Aorta (tissue), 5 donors: ENCODE results near the gene NR2C2. TPM values are rescaled to one million over a fixed set of nuclear protein-coding genes. Genes with fewer than 3 reads are reported as not detected.

Experiments
- ATAC-seq: fragments of 200-7000 bp; cut with Tn5 transposase; one replicate; pipeline ENCODE4 v1.9.1; 2022; ENCODE audit warnings: moderate library complexity; ENCODE audit not compliant: low FRiP score
- DNase-seq, 2 donors: peaks; one replicate each; pipeline ENCODE4 v3.0.0-alpha.2; 2020
- H3K27ac ChIP-seq, 2 donors: one replicate each; pipeline ENCODE4 v1.5.1; 2013; ENCODE audit warnings: low read length in 2 of 2, mild to moderate bottlenecking in 2 of 2, moderate library complexity in 2 of 2, control low read depth in 1 of 2, inconsistent platforms in 1 of 2, low read depth in 1 of 2
- H3K27me3 ChIP-seq, 2 donors: one replicate each; pipeline ENCODE4 v1.6.1; 2013; ENCODE audit warnings: control low read depth in 1 of 2, low read length in 1 of 2, mild to moderate bottlenecking in 1 of 2, moderate library complexity in 1 of 2; ENCODE audit not compliant: insufficient read depth in 2 of 2, control insufficient read depth in 1 of 2
- H3K36me3 ChIP-seq, 2 donors: one replicate each; pipeline ENCODE4 v1.6.1; 2013; ENCODE audit warnings: control low read depth in 1 of 2, low read length in 1 of 2, mild to moderate bottlenecking in 1 of 2; ENCODE audit not compliant: insufficient read depth in 2 of 2, control insufficient read depth in 1 of 2
- H3K4me1 ChIP-seq, 2 donors: one replicate each; pipeline ENCODE4 v1.6.1; 2013; ENCODE audit warnings: low read length in 2 of 2, control low read depth in 1 of 2, mild to moderate bottlenecking in 1 of 2, moderate library complexity in 1 of 2; ENCODE audit not compliant: insufficient read depth in 2 of 2, control insufficient read depth in 1 of 2
- H3K4me3 ChIP-seq, 2 donors: one replicate each; pipeline ENCODE4 v1.5.1; 2013; ENCODE audit warnings: low read length in 2 of 2, control low read depth in 1 of 2, mild to moderate bottlenecking in 1 of 2
- H3K9me3 ChIP-seq: one replicate; pipeline ENCODE4 v1.6.1; 2013; ENCODE audit warnings: mild to moderate bottlenecking, low read length; ENCODE audit not compliant: control insufficient read depth
- WGBS, 2 donors: extraction: QIAGEN DNeasy Blood & Tissue Kit; methylation state at CpG; one replicate each; pipeline ENCODE4 v1.1.7; 2013; 5-methylcytosine and 5-hydroxymethylcytosine counted together
- intact Hi-C, 2 donors: fragments of 100-400 bp; cut with DNase I; formaldehyde crosslinking; loops; one replicate each; pipeline versions ENCODE4 v1.14.2 to v1.15.0; 2022
- polyA plus RNA-seq, 2 donors: library from polyadenylated mRNA; stranded (reverse); fragments of 200-250 nt; gene quantifications; one replicate each; pipeline ENCODE4 v1.2.3, GENCODE V29; 2013
- total RNA-seq, 2 donors: library from RNA; stranded (reverse); fragmentation: NEBNext Ultra II Directional; extraction: Animal tissue kit (Norgen Biotek cat#: 25700); gene quantifications; one replicate each; pipeline ENCODE4 v1.2.1, GENCODE V29; 2021
- donor health status: healthy with polysubstance abuse.
- donor health status: Bipolar disorder and iron deficiency.
- donor health status: DM: no; HTN: no; CAD: no.
- donor health status: DM: no; HTN: no; CAD: no.
- donor health status: DM: yes; HTN: yes; CAD: no.

NR2C2 gene
- total and polyA plus RNA-seq, 4 donors: 4.3 to 55.7 (median 32.4) TPM

GRCh38 chr3:15094187-15094875 is 146.9 kb downstream of the NR2C2 start:
- H3K36me3 ChIP-seq: peaks cover 0 to 4% of the 10 kb centered on the region in 2 donors
- DNase-seq (no peak), ATAC-seq (no peak)
- H3K4me3 ChIP-seq: no peak overlapping the region
- peak overlapping the region; percentile 69 to 71 for H3K27ac ChIP-seq
- 3 to 5% methylated on average over 5 of the region's 5 CpGs for WGBS, 2 donors
- no peaks in the 10 kb centered on the region for H3K9me3 ChIP-seq
- intact Hi-C loops: loop anchor here in 1 of 2 donors (10.0 kb wide), 1 partner anchor 450 kb away; no protein-coding TSS in a partner anchor
- peaks cover 0 to 1% of the 10 kb centered on the region in 2 donors for H3K4me1 ChIP-seq
- no peaks in the 10 kb centered on the region for H3K27me3 ChIP-seq

GRCh38 chr3:15096046-15096445 is 148.7 kb downstream of the NR2C2 start:
- Histone ChIP-seq H3K4me3 (no peak overlapping the region), H3K27me3 (no peaks in the 10 kb centered on the region), H3K4me1 (peaks cover 0 to 4% of the 10 kb centered on the region in 2 donors), H3K9me3 (no peaks in the 10 kb centered on the region), H3K36me3 (peaks cover 0 to 4% of the 10 kb centered on the region in 2 donors), H3K27ac (peak overlapping the region in 1 of 2 donors; percentile 19)
- intact Hi-C loops: loop anchor here (5.0 to 10.0 kb wide), 2 partner anchors 111 to 451 kb away; partner anchors contain the start of gene CAPN7 (in 1 of the 2)
- ATAC-seq (no peak), DNase-seq (no peak)
- 75 to 82% methylated on average over 3 of the region's 3 CpGs for WGBS, 2 donors

GRCh38 chr3:15097891-15098290 is 150.5 kb downstream of the NR2C2 start:
- Histone ChIP-seq H3K27ac (no peak overlapping the region), H3K9me3 (no peaks in the 10 kb centered on the region), H3K27me3 (no peaks in the 10 kb centered on the region), H3K4me1 (peaks cover 0 to 4% of the 10 kb centered on the region in 2 donors), H3K4me3 (peak overlapping the region in 1 of 2 donors; percentile 9), H3K36me3 (peaks cover 0 to 4% of the 10 kb centered on the region in 2 donors)
- DNase-seq: no peak
- intact Hi-C loops: loop anchor here (5.0 to 10.0 kb wide), 2 partner anchors 109 to 453 kb away; partner anchors contain the start of gene CAPN7 (in 1 of the 2)
- no peak for ATAC-seq
- 38 to 49% methylated on average over 6 of the region's 6 CpGs for WGBS, 2 donors

Other genes starting within 250 kb of the NR2C2 start
- 10 to 100 TPM; 36.2 to 61.6 TPM for gene FGD5, start 128.6 kb upstream of the NR2C2 start, total RNA-seq
- 1 to 10 TPM; 2.5 to 3.8 TPM for gene FGD5, start 128.6 kb upstream of the NR2C2 start, polyA plus RNA-seq
- 10 to 100 TPM; 27.5 to 37.6 TPM for gene MRPS25, start 117.7 kb downstream of the NR2C2 start, total RNA-seq
- gene MRPS25, start 117.7 kb downstream of the NR2C2 start, polyA plus RNA-seq: 10 to 100 TPM; 10.8 to 31.8 TPM
- gene RBSN, start 151.6 kb downstream of the NR2C2 start, total RNA-seq: 10 to 100 TPM; 32.4 to 39.2 TPM
- 10 to 100 TPM; 12.9 to 13.8 TPM for gene RBSN, start 151.6 kb downstream of the NR2C2 start, polyA plus RNA-seq